Transverse colon (tissue), 4 donors: ENCODE results near the gene CBLL1. TPM values are rescaled to one million over a fixed set of nuclear protein-coding genes. Genes with fewer than 3 reads are reported as not detected.

Experiments
- DNase-seq: peaks from one replicate; pipeline ENCODE4 v3.0.0-alpha.2; 2019
- H3K27ac ChIP-seq, 4 donors: fragments of 200-600 bp; sonication (generic); 2 replicates each; pipeline ENCODE4 v1.5.1; 2016 to 2018; ENCODE audit warnings: inconsistent platforms in 4 of 4
- H3K27me3 ChIP-seq: fragments of 200-600 bp; sonication (generic); 2 replicates; pipeline ENCODE4 v1.5.1; 2017; ENCODE audit warnings: inconsistent platforms
- H3K36me3 ChIP-seq, 4 donors: fragments of 200-600 bp; sonication (generic); 2 replicates each; pipeline ENCODE4 v1.5.1; 2017 to 2019; ENCODE audit warnings: inconsistent platforms in 4 of 4
- H3K4me1 ChIP-seq, 4 donors: fragments of 200-600 bp; sonication (generic); 2 replicates each; pipeline ENCODE4 v1.5.1; 2017 to 2020; ENCODE audit warnings: inconsistent platforms in 4 of 4
- H3K4me3 ChIP-seq, 4 donors: fragments of 200-600 bp; sonication (generic); 1 replicate in 1 of 4; 2 replicates in 3 of 4; pipeline versions ENCODE4 v1.5.1 to v1.6.1; 2017 to 2019; ENCODE audit warnings: inconsistent platforms in 4 of 4
- H3K9me3 ChIP-seq, 2 donors: fragments of 200-600 bp; sonication (generic); 2 replicates each; pipeline ENCODE4 v1.5.1; 2017 to 2019; ENCODE audit warnings: inconsistent platforms in 2 of 2
- EP300 ChIP-seq: sonication (generic); formaldehyde crosslinking; IDR thresholded peaks from one replicate; pipeline ENCODE4 v1.6.1; 2017; ENCODE audit warnings: antibody characterized with exemption, low read depth
- POLR2A ChIP-seq: fragments of 450-650 bp; IDR thresholded peaks from one replicate; pipeline ENCODE4 v1.6.1; 2016; ENCODE audit warnings: antibody characterized with exemption, mild to moderate bottlenecking, moderate library complexity
- POLR2AphosphoS5 ChIP-seq, 3 donors: sonication (generic); formaldehyde crosslinking; IDR thresholded peaks; one replicate each; pipeline ENCODE4 v1.6.1; 2016; ENCODE audit warnings: antibody characterized with exemption in 3 of 3
- WGBS, 2 donors: methylation state at CpG; one replicate each; pipeline ENCODE4 v1.1.5; 2018; ENCODE audit warnings: low coverage in 1 of 2; 5-methylcytosine and 5-hydroxymethylcytosine counted together
- in situ Hi-C, 4 donors: fragments of 200-750 bp; cut with MboI; loops; one replicate each; pipeline versions ENCODE4 v1.15.0 to v1.15.1; 2017; ENCODE audit warnings: low sequenced_read_pairs in 3 of 4, low pct_ligation_motif_present in 1 of 4, low pct_unique_long_range_greater_than_20kb in 1 of 4
- intact Hi-C: fragments of 100-400 bp; cut with DNase I; formaldehyde crosslinking; loops from one replicate; pipeline ENCODE4 v1.15.1; 2023; ENCODE audit warnings: low total_unique reads
- total RNA-seq, 4 donors: library from RNA; depleted of rRNA; stranded (reverse); fragments of >200 nt; gene quantifications; one replicate each; pipeline ENCODE4 v1.1.0, GENCODE V29; 2016
- TF ChIP-seq, protein P1 (sequence below), 5 experiments: fragments of 200-600 bp in 3 of 5; fragments of 450-650 bp in 2 of 5; sonication (generic) in 3 of 5; IDR thresholded peaks; 1 replicate in 2 of 5; 2 replicates in 3 of 5; pipeline ENCODE4 v1.5.1; 2016 to 2017; ENCODE audit warnings: antibody characterized with exemption in 5 of 5, inconsistent platforms in 3 of 5, mild to moderate bottlenecking in 2 of 5, moderate library complexity in 1 of 5

CBLL1 gene
- total RNA-seq, 4 donors from 2014 or later: 30.6 to 53.9 (median 38.8) TPM

DNA sequence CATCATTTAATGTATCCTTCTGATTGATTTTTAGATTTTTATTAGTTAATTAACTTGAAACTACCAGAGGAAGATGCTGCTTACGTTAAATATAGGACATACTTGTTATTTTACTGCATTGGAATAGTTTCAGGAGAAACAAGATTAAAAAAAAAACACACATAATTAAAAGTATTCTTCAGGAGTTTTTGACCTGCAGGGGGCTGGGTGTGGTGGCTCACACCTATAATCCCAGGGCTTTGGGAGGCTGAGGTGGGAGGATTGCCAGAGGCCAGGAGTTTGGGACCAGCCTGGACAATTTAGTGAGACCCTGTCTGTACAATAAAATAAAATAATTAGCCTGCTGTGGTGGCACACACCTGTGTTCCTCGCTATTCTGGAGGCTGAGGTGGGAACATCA is 10.7 kb downstream of the CBLL1 start:
- no peak for DNase-seq
- intact Hi-C loops (no loop called here), in situ Hi-C loops (no loop called here)
- H3K4me1 ChIP-seq: no peaks in the 10 kb centered on the region
- H3K27ac ChIP-seq: no peak overlapping the region
- peaks cover 0 to 68% (median 23%) of the 10 kb centered on the region in 4 donors for H3K36me3 ChIP-seq
- H3K4me3 ChIP-seq: no peak overlapping the region
- TF ChIP-seq, protein P1, sequence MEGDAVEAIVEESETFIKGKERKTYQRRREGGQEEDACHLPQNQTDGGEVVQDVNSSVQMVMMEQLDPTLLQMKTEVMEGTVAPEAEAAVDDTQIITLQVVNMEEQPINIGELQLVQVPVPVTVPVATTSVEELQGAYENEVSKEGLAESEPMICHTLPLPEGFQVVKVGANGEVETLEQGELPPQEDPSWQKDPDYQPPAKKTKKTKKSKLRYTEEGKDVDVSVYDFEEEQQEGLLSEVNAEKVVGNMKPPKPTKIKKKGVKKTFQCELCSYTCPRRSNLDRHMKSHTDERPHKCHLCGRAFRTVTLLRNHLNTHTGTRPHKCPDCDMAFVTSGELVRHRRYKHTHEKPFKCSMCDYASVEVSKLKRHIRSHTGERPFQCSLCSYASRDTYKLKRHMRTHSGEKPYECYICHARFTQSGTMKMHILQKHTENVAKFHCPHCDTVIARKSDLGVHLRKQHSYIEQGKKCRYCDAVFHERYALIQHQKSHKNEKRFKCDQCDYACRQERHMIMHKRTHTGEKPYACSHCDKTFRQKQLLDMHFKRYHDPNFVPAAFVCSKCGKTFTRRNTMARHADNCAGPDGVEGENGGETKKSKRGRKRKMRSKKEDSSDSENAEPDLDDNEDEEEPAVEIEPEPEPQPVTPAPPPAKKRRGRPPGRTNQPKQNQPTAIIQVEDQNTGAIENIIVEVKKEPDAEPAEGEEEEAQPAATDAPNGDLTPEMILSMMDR (IDR thresholded peaks at IDR 0.05): peak in 2 of 5 experiments; percentile 8 to 18
- TF ChIP-seq EP300: no peak
- H3K9me3 ChIP-seq: no peaks in the 10 kb centered on the region
- WGBS, 2 donors: 91 to 100% methylated on average over 1 to 2 of the region's 2 CpGs
- H3K27me3 ChIP-seq: no peaks in the 10 kb centered on the region

DNA sequence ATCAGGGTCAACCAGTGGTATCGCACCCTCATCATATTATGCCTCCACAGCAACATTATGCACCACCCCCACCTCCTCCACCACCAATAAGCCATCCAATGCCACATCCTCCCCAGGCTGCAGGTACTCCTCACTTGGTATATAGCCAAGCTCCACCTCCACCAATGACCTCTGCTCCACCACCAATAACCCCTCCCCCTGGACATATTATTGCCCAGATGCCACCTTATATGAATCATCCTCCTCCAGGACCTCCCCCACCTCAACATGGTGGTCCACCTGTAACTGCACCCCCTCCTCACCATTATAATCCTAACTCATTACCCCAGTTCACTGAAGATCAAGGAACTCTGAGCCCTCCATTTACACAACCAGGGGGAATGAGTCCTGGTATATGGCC is 14.7 kb downstream of the CBLL1 start:
- no peak overlapping the region for H3K4me3 ChIP-seq
- no peak overlapping the region for H3K27ac ChIP-seq
- in situ Hi-C loops (no loop called here), intact Hi-C loops (no loop called here)
- no peaks in the 10 kb centered on the region for H3K4me1 ChIP-seq
- TF ChIP-seq POLR2A (no peak), POLR2AphosphoS5 (IDR thresholded peaks at IDR 0.05) (no peak), EP300 (no peak)
- TF ChIP-seq, protein P1 (IDR thresholded peaks at IDR 0.05): no peak
- no peaks in the 10 kb centered on the region for H3K9me3 ChIP-seq
- no peak for DNase-seq
- H3K27me3 ChIP-seq: no peaks in the 10 kb centered on the region
- WGBS, 2 donors: 100% methylated on average over 1 of the region's 1 CpG; no CpG with 5 or more reads in 1 of the 2 donors
- peaks cover 0 to 36% (median 14%) of the 10 kb centered on the region in 4 donors for H3K36me3 ChIP-seq

DNA sequence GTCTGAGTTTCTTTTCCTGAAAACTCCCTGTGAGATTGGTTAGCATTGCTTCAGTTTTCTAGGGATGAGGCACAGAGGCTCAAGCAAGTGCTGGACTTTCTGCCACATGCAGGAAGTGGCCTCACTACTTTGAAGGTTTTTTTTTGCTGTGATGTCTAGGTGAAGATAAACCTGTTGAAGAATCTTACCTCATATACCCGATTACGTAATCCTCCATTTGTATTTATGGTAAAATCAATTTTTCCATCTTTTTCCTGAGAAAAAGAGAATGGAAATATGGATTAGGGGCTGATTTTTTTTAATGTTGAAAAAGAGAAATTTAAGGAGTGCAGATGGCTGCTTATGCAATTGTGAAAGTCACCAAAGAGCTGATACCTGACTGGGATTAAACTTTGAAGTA is 23.4 kb downstream of the CBLL1 start:
- Histone ChIP-seq H3K4me3 (no peak overlapping the region), H3K27me3 (no peaks in the 10 kb centered on the region), H3K27ac (no peak overlapping the region), H3K36me3 (no peaks in the 10 kb centered on the region), H3K4me1 (no peaks in the 10 kb centered on the region), H3K9me3 (no peaks in the 10 kb centered on the region)
- WGBS, 2 donors: 95 to 97% methylated on average over 2 of the region's 2 CpGs
- intact Hi-C loops (no loop called here), in situ Hi-C loops (no loop called here)
- no peak for DNase-seq
- TF ChIP-seq, protein P1 (IDR thresholded peaks at IDR 0.05): no peak
- TF ChIP-seq POLR2A (no peak), POLR2AphosphoS5 (IDR thresholded peaks at IDR 0.05) (no peak), EP300 (no peak)

DNA sequence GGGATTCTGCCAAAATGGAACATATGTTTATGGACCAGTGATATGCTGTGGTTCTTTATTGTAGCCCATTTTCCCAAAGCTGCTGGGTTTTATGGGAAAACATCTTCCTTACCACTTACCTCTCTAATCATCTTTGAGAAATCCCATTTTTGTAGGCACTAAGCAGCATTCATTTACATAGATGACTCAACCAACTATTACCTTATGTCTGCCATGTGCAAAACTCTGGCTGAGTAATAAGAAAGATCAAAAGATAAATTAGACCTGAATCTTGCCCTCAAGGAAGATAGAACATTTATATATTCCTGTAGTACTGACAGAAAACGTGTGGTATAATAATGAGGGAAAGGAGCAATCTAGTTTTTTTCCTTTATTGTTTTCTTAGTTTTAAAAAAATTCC is 24.3 kb downstream of the CBLL1 start:
- WGBS, 2 donors: 72 to 75% methylated on average over 1 of the region's 1 CpG
- intact Hi-C loops: no loop called here
- TF ChIP-seq, protein P1 (IDR thresholded peaks at IDR 0.05): no peak
- no peak for TF ChIP-seq POLR2A
- peak in 1 of 3 donors; percentile 15 for TF ChIP-seq POLR2AphosphoS5 (IDR thresholded peaks at IDR 0.05)
- no peak for TF ChIP-seq EP300
- Histone ChIP-seq H3K36me3 (no peaks in the 10 kb centered on the region), H3K9me3 (no peaks in the 10 kb centered on the region), H3K27ac (no peak overlapping the region), H3K4me3 (no peak overlapping the region), H3K4me1 (no peaks in the 10 kb centered on the region), H3K27me3 (no peaks in the 10 kb centered on the region)
- in situ Hi-C loops: no loop called here
- no peak for DNase-seq
